Measurements from ENCODE around the gene PROX2.

PROX2 gene, protein sequence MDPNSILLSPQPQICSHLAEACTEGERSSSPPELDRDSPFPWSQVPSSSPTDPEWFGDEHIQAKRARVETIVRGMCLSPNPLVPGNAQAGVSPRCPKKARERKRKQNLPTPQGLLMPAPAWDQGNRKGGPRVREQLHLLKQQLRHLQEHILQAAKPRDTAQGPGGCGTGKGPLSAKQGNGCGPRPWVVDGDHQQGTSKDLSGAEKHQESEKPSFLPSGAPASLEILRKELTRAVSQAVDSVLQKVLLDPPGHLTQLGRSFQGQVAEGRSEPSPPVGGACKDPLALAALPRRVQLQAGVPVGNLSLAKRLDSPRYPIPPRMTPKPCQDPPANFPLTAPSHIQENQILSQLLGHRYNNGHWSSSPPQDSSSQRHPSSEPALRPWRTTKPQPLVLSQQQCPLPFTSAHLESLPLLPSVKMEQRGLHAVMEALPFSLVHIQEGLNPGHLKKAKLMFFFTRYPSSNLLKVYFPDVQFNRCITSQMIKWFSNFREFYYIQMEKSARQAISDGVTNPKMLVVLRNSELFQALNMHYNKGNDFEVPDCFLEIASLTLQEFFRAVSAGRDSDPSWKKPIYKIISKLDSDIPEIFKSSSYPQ

DNA sequence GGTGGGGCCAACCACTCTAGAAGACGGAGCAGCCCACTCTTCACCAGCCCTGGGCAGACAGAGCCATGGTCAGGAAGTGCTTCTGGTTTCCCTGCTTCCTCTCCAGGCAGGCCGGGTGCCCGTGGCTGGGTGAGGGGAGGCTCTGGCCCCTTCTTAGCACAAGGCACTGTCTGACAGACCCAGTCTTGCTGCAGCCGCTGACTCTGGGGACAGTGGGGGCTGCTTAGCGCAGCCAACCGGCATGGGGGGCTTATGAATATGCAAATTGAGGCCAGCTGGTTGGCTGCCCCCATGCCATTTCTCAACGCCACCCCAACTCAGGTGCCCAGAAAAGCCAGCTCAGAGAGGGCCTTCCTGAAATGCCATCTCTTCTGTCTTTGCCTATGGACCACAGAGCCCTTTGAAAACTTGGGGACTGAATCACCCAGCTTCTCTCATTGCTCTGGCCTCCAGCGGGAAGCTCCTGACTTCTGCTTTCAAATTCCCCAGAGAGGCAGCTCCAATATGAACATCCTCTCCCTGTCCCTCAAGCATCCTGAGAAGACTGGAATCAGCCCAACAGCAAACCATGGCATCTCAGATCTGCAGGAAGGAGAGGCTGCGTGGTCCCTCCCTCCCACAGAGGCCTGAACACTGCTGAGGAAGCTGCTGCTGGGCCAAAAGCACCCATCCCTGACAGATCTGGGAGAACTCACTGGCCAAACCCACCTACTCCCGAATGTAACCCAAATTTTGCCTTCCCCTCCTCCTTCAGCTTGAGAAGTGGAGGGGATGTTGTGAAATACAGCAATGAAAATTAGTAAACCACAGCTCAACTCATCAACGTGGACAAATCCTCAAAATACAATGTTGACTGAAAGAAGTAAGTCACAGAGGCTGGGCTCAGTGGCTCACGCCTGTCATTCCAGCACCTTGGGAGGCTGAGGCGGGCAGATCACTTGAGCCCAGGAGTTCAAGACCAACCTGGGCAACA is at the start of gene PROX2:
Gene PROX2, minus strand, starts transcription at position 205 of the 973 bp plus-strand sequence. CDS start 12,311 bp downstream, outside the sequence.
- no peak for DNase-seq (ENCODE audit: low read depth)

DNA sequence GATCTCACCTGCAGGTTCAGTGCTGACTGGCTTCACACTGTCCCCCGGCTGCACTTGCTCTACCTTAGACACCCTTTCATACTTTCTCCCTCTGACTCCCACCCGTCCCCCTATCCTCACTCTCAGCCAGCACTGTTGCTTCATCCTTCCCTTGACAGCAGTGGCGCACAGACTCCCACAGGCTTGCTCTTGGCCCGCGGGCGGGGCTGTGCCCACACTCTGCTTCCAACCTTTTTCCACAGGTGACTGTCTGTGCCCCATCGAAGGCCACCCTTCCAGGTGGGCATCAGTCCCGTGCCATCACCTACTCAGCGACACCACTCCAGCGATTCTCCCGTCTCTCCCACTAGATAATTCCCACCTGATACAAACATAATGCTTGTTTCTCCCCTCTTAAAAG is 48.1 kb upstream of the PROX2 start:
- DNase-seq (ENCODE audit: low read depth): no peak

DNA sequence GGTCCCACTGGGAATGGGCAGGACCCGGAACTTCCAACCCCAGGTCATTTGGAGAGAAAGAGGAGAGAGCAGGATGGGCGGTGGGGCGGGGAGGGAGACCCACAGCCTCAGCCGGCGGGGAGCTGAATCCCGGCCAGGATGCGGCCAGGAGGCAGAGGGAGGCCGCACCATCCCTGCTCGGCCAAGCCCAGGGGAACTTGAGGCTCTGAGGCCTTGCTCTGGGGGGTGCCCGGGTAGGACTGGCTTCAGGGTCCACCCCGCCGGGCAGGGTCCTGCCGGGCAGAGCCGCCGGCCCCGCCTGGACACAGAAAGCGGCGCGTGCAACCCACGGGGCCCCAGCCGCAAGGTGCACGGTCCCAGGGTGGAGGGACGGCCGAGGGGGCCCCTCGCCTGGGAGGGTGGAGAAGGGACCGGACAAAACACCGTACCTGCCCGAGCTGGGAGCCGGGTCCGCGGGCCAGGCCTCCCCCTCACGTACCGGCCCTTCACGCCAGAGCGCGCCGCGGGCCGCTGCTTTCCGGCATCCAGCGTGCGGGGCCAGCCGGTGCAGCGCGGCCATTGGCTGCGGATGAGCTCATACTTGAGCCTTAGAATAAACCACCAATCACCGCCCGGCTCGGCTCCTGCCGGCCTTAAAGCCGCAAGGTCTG is 46.9 kb upstream of the PROX2 start, which contains the start of gene RPS6KL1:
Gene RPS6KL1, minus strand, starts transcription at position 509 of the 650 bp plus-strand sequence. CDS start 1,719 bp downstream, outside the sequence.
- DNase-seq (ENCODE audit: low read depth): peak; percentile 44

DNA sequence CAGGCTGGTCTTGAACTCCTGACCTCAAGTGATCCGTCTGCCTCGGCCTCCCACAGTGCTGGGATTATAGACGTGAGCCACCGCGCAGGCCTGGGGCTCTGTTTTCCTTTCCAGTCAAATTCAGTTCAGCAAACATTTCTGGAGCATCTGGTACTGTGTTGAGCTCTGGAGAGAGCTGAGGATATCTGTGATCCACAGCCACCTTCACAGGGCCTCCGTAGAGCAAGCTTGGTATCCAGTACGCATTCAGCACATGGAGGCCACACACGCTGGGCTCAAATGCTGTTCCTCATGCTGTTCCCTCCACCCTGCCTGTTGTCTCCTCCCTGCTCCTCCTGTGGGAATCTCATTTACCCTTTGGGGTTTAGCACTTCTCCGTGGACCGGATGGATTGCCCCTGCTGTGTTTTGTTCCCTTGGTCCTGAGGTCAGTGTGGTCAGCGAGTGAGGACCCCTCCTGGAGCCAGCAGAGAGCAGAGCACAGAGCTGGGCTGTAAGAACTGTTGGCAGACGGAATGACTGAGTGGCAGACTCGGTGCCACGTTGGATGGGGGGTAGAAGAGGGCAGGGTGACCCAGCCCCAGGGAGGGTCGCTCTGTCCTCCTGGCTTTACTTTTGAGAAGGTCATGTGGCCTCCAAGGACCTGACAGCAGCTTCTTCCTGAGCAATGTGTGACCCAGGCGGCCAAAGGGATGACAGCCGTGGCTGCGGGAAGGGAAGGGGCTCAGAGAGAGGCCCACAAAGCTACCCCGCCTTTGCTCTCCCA is 46.2 kb upstream of the PROX2 start:
- DNase-seq (ENCODE audit: low read depth): no peak

DNA sequence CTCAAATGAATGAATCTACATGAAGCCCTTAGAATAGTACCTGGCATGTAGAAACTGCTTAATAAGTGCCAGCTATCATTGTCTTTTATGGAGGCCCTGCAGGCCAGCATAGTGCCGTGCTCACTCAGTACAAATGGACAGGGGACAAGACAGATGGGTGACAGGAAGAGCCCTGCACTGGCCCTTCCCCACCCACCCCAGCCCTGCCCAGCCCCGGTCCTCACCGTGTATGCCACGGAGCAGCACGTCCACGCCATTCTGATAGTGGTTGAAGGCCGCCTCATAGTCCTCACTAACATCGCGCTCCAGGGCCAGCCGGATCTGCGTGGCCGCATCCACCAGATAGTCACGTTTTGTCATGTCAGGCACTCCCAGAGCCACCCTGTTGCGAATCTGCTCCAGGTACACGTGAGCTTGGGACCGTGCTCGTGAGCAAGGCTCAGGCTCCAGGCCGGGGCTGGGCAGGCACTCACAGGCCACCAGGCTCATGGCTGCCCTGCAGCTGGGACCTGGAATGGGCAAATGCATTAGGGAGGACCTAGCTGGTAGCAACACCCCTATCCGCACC is 45.2 kb upstream of the PROX2 start:
- no peak for DNase-seq (ENCODE audit: low read depth)

DNA sequence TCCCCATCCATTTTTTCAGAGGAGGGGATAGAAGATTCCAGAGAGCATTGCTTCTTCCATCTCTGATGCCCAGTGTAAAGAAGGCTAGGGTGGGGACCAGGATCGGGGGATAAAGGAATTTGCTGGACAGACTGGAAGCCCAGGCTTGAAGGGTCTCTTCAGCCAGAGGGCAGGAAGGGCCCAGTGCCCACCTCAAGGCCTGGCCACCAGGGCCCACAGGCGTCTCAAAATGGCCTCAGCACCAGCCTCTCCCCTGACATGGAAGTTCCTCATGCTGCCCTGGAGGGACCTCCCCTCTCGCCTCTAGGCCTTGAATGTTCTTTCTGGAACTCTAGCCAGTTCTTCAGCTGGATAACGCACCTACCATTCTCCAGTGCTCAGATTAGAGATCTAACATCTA is 44.3 kb upstream of the PROX2 start:
- DNase-seq (ENCODE audit: low read depth): no peak

DNA sequence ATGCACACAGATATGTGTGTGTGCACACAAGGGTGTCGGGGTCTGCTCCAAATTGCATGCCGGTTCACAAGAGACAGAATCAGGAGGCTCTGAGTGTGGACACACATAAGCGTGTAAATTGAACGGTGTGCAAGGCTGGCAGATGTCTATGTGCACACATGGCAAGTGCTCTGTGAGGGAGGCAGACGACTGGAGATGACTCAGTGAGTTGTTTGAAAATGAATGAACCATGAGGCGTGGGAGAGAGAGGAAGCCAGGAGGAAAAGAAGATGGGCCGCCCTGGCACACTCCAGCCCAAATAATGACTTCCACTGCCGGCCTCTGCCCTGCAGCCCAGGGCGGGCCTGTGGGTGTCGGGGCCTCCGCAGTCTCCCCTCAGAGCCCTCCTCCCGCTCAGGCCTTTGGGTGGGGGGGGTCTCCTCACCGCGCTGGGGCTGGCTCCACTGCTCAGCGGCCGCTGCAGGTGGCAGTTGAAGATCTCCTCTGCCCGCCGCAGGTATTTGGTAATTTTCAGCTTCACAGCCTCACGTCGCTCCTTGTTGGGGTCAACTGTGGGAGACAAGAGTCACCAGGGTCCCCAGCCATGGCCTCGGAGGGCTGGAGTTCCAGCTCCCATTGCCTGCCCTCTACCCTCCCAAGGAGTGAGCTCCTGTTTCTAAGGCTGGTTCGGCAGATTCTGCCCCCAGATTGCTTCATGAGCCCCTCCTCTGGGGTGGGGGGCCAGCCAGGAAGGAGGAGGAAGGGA is 43.6 kb upstream of the PROX2 start:
- no peak for DNase-seq (ENCODE audit: low read depth)

DNA sequence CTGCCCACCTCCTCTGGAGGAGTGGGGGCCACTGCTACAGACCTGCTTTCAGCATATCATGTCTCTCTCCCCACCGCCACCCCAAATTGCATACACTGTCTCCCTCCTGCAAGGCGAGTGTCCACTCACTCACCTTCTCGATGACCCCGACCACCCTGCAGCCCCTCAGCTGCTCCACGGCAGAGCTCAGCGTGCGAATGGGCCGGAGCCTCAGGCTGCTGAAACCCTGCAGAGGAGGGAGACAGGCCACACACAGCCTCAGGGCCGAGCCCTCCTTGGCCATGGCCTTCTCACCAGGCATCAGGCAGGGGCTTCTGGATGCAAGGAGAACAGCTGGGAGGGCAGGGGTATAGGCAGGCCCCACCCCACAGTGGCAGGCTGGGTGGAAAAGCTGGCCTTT is 42.4 kb upstream of the PROX2 start:
- no peak for DNase-seq (ENCODE audit: low read depth)

DNA sequence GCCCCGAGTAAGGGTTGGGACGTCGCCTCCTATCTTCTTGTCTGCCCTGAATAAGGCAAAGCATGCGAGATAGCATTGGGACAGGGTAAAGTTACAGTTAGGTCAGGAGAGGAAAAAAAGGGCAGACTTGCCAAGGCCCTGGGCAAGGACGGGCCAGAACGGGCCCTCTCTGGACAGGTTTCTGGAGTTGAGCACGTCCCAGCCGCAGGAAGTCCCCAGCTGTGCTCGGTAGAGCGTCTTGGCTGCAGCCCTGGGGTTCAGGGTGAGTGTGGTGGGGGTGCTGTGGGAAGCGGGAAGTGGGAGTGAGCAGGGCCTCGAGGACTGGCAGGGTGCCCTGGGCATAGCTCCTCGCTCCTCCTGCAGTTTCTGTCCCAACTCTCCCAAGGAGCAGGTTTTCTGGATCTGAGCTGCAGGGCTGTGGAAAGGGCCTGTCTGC is 41.7 kb upstream of the PROX2 start:
- DNase-seq (ENCODE audit: low read depth): no peak

DNA sequence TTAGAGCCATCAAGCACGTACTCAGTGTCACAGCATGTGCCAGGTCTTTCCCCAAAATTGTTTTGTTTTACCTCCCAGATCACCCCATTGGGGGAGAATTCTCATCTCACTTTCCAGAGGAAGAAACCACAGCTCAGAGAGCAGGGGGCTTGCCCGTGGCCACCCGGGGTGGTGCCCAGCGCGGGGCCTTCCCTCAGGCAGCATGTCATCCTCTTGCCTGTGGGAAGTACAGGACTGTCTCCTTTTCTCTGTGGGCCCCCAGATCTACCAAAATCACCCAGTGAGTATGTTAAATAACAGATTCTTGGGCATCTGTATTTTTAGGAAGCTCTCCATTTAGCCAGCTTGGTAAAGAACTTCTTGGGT is 41.2 kb upstream of the PROX2 start:
- no peak for DNase-seq (ENCODE audit: low read depth)

DNA sequence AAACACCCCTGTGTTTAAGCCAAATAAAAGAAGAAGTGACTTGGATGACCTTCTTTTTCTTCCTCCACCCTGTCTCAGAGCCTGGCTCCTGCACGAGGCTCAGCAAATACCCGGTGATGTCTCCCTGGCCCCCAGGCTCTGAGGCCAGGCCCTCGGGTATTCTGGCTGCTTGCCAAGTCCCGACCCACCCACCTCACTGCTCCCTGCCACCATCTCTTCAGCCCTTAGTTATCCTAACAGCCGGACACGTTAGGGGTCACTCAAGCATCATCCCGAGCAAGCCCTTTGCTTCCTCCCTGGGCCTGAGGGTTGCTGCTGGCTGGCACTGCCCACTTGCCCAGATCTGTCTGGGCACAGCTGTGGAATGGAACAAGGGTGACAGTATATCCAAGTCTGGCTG is 39.9 kb upstream of the PROX2 start:
- no peak for DNase-seq (ENCODE audit: low read depth)

DNA sequence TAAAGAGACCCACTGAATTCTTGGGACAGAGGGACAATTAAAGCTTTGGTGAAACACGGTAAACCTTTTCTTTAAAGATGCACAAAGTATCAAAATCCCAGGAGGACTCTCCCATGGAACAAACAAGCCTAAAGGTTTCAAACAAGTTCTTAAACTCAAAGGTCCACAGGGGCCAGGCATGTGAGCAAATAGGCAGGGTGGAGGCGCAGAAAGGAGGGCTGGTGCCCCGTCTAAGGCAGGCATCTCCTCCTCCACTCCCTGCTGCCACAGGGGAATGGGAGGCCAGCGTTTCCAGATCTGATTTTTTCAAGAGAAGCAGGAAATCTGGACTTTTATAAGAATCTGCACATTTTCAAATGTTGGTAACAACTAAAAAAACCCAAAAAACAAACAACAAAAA is 39.5 kb upstream of the PROX2 start:
- no peak for DNase-seq (ENCODE audit: low read depth)

DNA sequence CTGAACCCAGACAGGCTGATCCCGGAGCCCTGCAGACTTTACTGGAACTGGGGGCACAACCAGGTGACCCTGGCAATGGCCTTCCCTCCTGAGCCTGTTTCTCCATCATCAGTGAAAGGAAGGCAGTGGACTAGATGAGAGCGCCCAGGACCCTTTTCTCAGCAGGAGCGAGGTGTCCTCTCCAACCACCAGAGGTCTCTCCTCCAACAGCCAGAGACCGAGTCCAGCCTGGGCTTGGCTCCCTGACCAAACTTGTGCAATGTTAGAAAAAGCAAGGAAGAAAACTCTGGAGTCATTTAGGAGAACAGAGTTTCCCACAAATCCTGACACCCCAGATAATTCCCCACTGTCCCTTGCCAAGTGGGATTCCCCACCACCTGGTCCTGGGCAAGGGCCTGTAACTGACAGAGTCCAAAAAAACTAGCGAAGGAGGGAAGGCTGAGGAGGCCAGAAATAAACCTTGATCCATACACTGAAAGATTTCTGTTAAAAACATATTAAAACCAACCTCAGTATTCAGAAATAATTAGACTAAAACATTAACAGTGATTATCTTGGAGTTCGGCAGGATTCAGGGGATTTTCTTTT is 38.1 kb upstream of the PROX2 start:
- no peak for DNase-seq (ENCODE audit: low read depth)

DNA sequence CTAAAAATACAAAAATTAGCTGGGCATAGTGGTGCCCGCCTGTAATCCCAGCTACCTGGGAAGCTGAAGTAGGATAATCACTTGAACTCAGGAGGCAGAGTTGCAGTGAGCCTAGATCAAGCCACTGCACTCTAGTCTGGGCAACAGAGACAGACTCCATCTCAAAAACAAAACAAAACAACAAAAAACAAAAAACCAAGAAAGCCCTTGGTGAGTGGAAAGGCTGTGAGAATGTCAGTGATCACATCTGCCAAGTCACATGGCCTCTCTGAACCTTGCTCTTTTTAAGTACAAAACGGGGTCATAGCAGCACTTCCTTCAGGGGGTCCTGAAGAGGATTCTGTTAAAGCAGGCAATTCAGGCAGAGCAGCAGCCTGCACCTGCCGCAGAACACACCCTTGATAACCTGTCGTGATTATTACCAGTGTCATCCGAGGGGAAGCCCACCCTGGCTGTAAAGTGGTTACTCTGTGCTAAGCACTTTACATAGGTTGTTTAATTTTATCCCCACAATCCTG is 37.5 kb upstream of the PROX2 start:
- no peak for DNase-seq (ENCODE audit: low read depth)

DNA sequence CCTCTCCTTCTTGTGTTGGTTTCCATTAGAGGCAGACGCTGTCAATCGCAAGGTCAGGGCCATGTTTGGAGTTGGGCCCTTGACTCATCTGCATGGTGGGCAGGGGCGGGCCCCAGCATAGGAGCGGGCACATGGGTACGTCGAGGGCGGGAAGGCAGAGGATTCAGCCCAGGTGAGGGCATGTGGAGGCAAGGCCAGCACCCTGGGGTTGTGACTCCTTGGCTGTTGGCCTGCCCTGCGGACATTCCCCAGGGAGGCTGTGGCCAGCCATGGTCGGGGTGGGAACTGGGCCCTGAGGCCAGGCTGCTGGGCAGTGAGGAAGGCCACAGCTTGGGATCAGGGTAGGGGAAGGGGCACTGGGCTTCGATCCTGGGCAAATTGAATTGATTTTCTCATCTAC is 36.9 kb upstream of the PROX2 start:
- no peak for DNase-seq (ENCODE audit: low read depth)

DNA sequence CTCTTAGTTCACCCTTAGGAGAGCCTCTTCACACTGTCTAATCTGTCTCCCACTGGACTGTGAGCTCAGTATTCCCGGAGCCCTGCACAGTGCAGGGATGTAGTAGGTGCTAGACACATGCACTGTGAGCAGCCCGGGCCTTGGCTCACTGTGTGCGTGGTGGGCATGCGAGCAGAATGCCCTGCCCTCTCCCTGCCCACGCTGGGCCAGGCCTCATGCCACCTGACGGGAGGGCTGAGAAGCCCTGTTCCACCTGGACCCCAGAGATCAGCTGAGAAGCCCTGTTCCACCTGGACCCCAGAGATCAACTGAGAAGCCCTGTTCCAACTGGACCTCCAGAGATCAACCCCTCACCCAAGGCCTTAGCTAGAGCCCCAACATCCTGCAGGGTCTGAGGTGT is 36.2 kb upstream of the PROX2 start:
- DNase-seq (ENCODE audit: low read depth): no peak

DNA sequence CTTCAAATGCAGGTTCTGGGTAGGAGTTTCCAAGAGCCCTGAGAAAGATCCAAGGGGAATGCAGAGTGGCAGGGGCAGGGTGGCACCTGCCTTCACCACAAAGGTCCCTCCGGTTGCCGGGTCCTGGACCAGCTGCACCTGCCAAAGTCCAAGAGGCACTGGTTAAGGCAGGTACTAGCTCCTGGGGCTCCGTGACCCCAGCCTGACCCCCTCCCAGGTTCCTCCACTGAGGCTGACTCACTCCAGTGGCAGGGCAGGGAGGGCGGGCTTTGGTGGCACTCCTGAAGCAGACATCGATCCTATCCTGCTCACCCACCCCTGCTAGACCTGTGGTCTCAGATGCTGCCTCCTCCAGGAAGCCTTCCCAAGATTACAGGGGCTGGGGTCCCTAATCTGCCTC is 35.8 kb upstream of the PROX2 start:
- DNase-seq (ENCODE audit: low read depth): no peak

DNA sequence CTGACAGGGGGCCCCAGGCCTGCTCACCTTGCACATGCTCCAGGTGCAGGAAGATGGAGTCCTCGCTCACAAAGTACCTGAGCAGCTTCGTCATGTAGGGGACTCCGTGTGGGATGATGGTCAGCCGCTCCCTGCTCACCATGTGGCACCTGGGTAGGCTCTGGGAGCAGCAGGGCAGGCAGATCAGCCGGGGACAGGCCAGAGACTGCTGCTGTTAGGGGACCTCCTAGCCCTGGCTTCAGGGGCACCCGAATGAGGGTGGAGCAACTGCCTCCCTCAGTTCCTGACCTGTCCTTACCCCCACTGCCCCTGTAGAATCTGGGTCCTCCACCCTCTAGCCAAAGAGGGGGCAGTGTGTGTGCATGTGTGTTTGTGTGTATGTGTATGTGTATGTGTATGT is 35.3 kb upstream of the PROX2 start:
- no peak for DNase-seq (ENCODE audit: low read depth)

DNA sequence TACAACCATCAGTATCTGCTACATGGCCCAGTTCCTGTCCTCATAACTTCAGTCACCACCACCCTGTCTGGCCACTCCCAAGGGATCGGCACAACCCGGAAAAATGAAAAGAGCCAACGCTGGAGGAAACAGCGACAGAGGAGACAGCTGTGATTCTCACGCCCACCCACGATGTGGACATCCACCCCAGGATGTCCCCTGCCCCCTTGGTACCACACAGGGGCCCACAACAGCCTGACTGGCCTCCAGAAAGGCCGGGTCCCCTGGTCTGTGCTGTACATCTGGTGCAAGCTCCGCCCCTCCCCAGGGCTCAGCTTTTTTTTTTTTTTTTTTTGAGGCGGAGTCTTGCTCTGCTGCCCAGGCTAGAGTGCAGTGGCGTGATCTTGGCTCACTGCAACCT is 34.6 kb upstream of the PROX2 start:
- DNase-seq (ENCODE audit: low read depth): no peak

DNA sequence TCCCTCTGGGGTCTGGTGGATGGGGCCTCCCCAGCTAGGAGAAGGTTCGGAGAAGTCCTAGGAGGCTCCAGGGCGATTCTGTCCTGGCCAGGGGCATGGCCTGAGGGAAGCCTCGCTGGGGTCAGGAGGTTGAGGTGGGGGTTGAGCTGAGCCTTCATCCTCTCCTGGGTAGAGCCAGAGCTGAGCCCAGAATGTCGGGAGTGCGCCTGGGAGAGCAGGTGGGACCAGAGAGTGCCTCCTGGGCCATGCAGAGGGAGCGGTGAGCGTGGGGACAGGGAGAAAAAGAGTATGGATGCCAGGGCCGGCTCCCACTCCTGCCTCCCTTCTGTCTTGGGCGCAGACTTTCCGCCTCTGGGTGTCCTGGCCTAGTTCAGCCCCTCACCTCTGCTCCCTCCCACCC is 34.0 kb upstream of the PROX2 start:
- no peak for DNase-seq (ENCODE audit: low read depth)
